DLD1 (cell line): ENCODE measurements around the gene LRRC58.
"Not testable (repeated sequence)": the region's sequence is repeated elsewhere in the genome, so short reads cannot be mapped to it uniquely, and the experiment has no call there.

ENCODE experiments used
- in situ Hi-C: cut with HindIII; loops from 2 replicates; pipeline ENCODE4 v1.10.0; 2017; ENCODE audit warnings: low sequenced_read_pairs

LRRC58 gene

GRCh38 chr3:120348991-120349854 is at the start of gene LRRC58:
LRRC58 (minus strand) TSS chr3:120349354; CDS start chr3:120349243, 111 bp downstream.
- in situ Hi-C loops, result no loop called here

- in situ Hi-C loops, result no loop called here
Observed at GRCh38 chr3:120396469-120396868, 47.3 kb upstream of the LRRC58 start.

- in situ Hi-C loops, result no loop called here
Observed at GRCh38 chr3:120394347-120394746, 45.2 kb upstream of the LRRC58 start.

- in situ Hi-C loops, result no loop called here
Observed at GRCh38 chr3:120393761-120394160, 44.6 kb upstream of the LRRC58 start.

GRCh38 chr3:120393243-120393642 is 44.1 kb upstream of the LRRC58 start:
- in situ Hi-C loops, result no loop called here

- in situ Hi-C loops, result no loop called here
Observed at GRCh38 chr3:120382941-120383447, 33.8 kb upstream of the LRRC58 start.

- in situ Hi-C loops, result no loop called here
Observed at GRCh38 chr3:120381503-120381902, 32.3 kb upstream of the LRRC58 start.

- in situ Hi-C loops, result not testable (repeated sequence)
Observed at GRCh38 chr3:120377948-120378347, 28.8 kb upstream of the LRRC58 start.

- in situ Hi-C loops, result no loop called here
Observed at GRCh38 chr3:120370463-120370862, 21.3 kb upstream of the LRRC58 start.

GRCh38 chr3:120369037-120369467 is 19.9 kb upstream of the LRRC58 start:
- in situ Hi-C loops, result no loop called here

- in situ Hi-C loops, result no loop called here
Observed at GRCh38 chr3:120368172-120368571, 19.0 kb upstream of the LRRC58 start.

GRCh38 chr3:120364821-120365220 is 15.7 kb upstream of the LRRC58 start:
- in situ Hi-C loops, result no loop called here

GRCh38 chr3:120364101-120364500 is 14.9 kb upstream of the LRRC58 start:
- in situ Hi-C loops, result no loop called here

- in situ Hi-C loops, result no loop called here
Observed at GRCh38 chr3:120357807-120358206, 8.7 kb upstream of the LRRC58 start.

- in situ Hi-C loops, result no loop called here
Observed at GRCh38 chr3:120355486-120355885, 6.3 kb upstream of the LRRC58 start.

GRCh38 chr3:120353463-120353862 is 4.3 kb upstream of the LRRC58 start:
- in situ Hi-C loops, result no loop called here

- in situ Hi-C loops, result no loop called here
Observed at GRCh38 chr3:120352017-120352416, 2.9 kb upstream of the LRRC58 start.

- in situ Hi-C loops, result no loop called here
Observed at GRCh38 chr3:120350401-120350941, 1.3 kb upstream of the LRRC58 start.

GRCh38 chr3:120349855-120350125 is 636 bp upstream of the LRRC58 start:
- in situ Hi-C loops, result no loop called here

- in situ Hi-C loops, result no loop called here
Observed at GRCh38 chr3:120348065-120348990, 826 bp downstream of the LRRC58 start.

- in situ Hi-C loops, result no loop called here
Observed at GRCh38 chr3:120344349-120344748, 4.8 kb downstream of the LRRC58 start.
